Neuronal stem cell (in vitro differentiated cells): ENCODE measurements around the gene LIX1L.
A peak's percentile ranks its signal among the peaks of the same experiment; 100 is the strongest.

ENCODE experiments used
- DNase-seq: peaks from one replicate; pipeline ENCODE4 v3.0.0-alpha.2; 2013; ENCODE audit warnings: low spot score
- H2AFZ ChIP-seq: one replicate; pipeline ENCODE4 v1.6.1; 2013; ENCODE audit warnings: mild to moderate bottlenecking, low read length, inconsistent platforms
- H2AK5ac ChIP-seq: 2 replicates; pipeline ENCODE4 v1.6.1; 2013; ENCODE audit warnings: low read depth, mild to moderate bottlenecking, inconsistent platforms, low read length, moderate library complexity, mixed read lengths
- H2BK120ac ChIP-seq: 2 replicates; pipeline ENCODE4 v1.6.1; 2013; ENCODE audit warnings: low read depth, mild to moderate bottlenecking, inconsistent platforms, low read length, moderate library complexity, mixed read lengths
- H2BK12ac ChIP-seq: one replicate; pipeline ENCODE4 v1.6.1; 2013; ENCODE audit warnings: low read length, inconsistent platforms
- H2BK15ac ChIP-seq: 2 replicates; pipeline ENCODE4 v1.6.1; 2013; ENCODE audit warnings: mild to moderate bottlenecking, low read length, inconsistent platforms, mixed read lengths
- H2BK5ac ChIP-seq: one replicate; pipeline ENCODE4 v1.6.1; 2013; ENCODE audit warnings: inconsistent platforms, mild to moderate bottlenecking, low read length, moderate library complexity
- H3K14ac ChIP-seq: one replicate; pipeline ENCODE4 v1.6.1; 2013; ENCODE audit warnings: low read length, inconsistent platforms
- H3K18ac ChIP-seq: 2 replicates; pipeline ENCODE4 v1.6.1; 2013; ENCODE audit warnings: low read length, inconsistent platforms
- H3K23ac ChIP-seq: 2 replicates; pipeline ENCODE4 v1.6.1; 2013; ENCODE audit warnings: low read depth, mild to moderate bottlenecking, mixed read lengths, low read length, inconsistent platforms; ENCODE audit not compliant: poor library complexity
- H3K27ac ChIP-seq: replicated peaks from 3 replicates; pipeline ENCODE4 v1.5.1; 2013; ENCODE audit warnings: low read length, inconsistent platforms
- H3K27me3 ChIP-seq, 3 experiments: 2 replicates each; pipeline ENCODE4 v1.6.1; 2013; ENCODE audit warnings: low read length in 3 of 3, mild to moderate bottlenecking in 2 of 3, inconsistent platforms in 1 of 3, low read depth in 1 of 3, mixed read lengths in 1 of 3, moderate library complexity in 1 of 3; ENCODE audit not compliant: control insufficient read depth in 3 of 3, insufficient read depth in 3 of 3
- H3K36me3 ChIP-seq, 2 donors: replicated peaks in 1 of 2; 2 replicates each; pipeline ENCODE4 v1.6.1; 2013; ENCODE audit warnings: low read length in 2 of 2; ENCODE audit not compliant: control insufficient read depth in 2 of 2, insufficient read depth in 2 of 2
- H3K4ac ChIP-seq: 2 replicates; pipeline ENCODE4 v1.6.1; 2013; ENCODE audit warnings: inconsistent platforms, mild to moderate bottlenecking, low read length, moderate library complexity
- H3K4me1 ChIP-seq, 2 donors: 1 replicate in 1 of 2; 2 replicates in 1 of 2; pipeline ENCODE4 v1.6.1; 2013; ENCODE audit warnings: low read length in 2 of 2, low read depth in 1 of 2; ENCODE audit not compliant: control insufficient read depth in 2 of 2, insufficient read depth in 1 of 2
- H3K4me2 ChIP-seq: one replicate; pipeline ENCODE4 v1.6.1; 2013; ENCODE audit warnings: mild to moderate bottlenecking, low read length, inconsistent platforms; ENCODE audit not compliant: insufficient read depth, poor library complexity, severe bottlenecking
- H3K4me3 ChIP-seq, 2 donors: 2 replicates each; pipeline ENCODE4 v1.5.1; 2013; ENCODE audit warnings: low read length in 2 of 2, mild to moderate bottlenecking in 2 of 2, inconsistent platforms in 1 of 2, moderate library complexity in 1 of 2
- H3K79me1 ChIP-seq: one replicate; pipeline ENCODE4 v1.6.1; 2013; ENCODE audit warnings: low read depth, mild to moderate bottlenecking, inconsistent platforms, low read length, moderate library complexity
- H3K9ac ChIP-seq: one replicate; pipeline ENCODE4 v1.6.1; 2013; ENCODE audit warnings: mild to moderate bottlenecking, low read depth, low read length, inconsistent platforms; ENCODE audit not compliant: poor library complexity
- H3K9me3 ChIP-seq, 2 donors: replicated peaks in 1 of 2; 2 replicates each; pipeline versions ENCODE3 to v1.6.1; 2013; ENCODE audit warnings: low read length in 2 of 2, mild to moderate bottlenecking in 2 of 2, inconsistent platforms in 1 of 2, low read depth in 1 of 2, mixed read lengths in 1 of 2, moderate library complexity in 1 of 2; ENCODE audit not compliant: control insufficient read depth in 2 of 2, insufficient read depth in 1 of 2
- H4K8ac ChIP-seq: one replicate; pipeline ENCODE4 v1.6.1; 2013; ENCODE audit warnings: low read depth, mild to moderate bottlenecking, inconsistent platforms, low read length, moderate library complexity
- H4K91ac ChIP-seq: one replicate; pipeline ENCODE4 v1.6.1; 2013; ENCODE audit warnings: low read length, low read depth, mild to moderate bottlenecking, inconsistent platforms; ENCODE audit not compliant: poor library complexity
- WGBS, 2 donors: extraction: QIAGEN DNeasy Blood & Tissue Kit; methylation state at CpG; one replicate each; pipeline ENCODE4 v1.1.7; 2013; ENCODE audit warnings: missing lambda C conversion rate in 2 of 2, mixed read lengths in 1 of 2; ENCODE audit not compliant: insufficient read length in 2 of 2, insufficient replicate concordance in 1 of 2; ENCODE audit errors: extremely low coverage in 2 of 2; 5-methylcytosine and 5-hydroxymethylcytosine counted together

The LIX1L gene

GRCh38 chr1:145992958-145993617 is 35.3 kb upstream of the LIX1L start:
- Histone ChIP-seq H2BK5ac (no peak overlapping the region), H3K36me3 (peaks cover 17 to 41% of the 10 kb centered on the region in 2 donors), H4K8ac (no peak overlapping the region), H3K4me2 (no peak overlapping the region), H3K9me3 (peaks cover 0 to 9% of the 10 kb centered on the region in 2 donors), H3K4ac (no peak overlapping the region), H2BK120ac (no peak overlapping the region), H2AK5ac (no peak overlapping the region), H3K23ac (no peak overlapping the region), H2BK12ac (no peak overlapping the region), H3K27me3 (no peaks in the 10 kb centered on the region), H3K79me1 (no peaks in the 10 kb centered on the region), H3K18ac (no peak overlapping the region), H2BK15ac (no peak overlapping the region), H3K14ac (no peak overlapping the region), H3K9ac (no peak overlapping the region), H2AFZ (no peak overlapping the region), H3K4me1 (peaks cover 8 to 26% of the 10 kb centered on the region in 2 donors), H3K27ac (no peak overlapping the region), H4K91ac (no peak overlapping the region), H3K4me3 (peak overlapping the region in 1 of 2 donors; percentile 91)
- WGBS, 2 donors = no CpG with 5 or more reads among the region's 5 CpGs
- no peak for DNase-seq

DNA sequence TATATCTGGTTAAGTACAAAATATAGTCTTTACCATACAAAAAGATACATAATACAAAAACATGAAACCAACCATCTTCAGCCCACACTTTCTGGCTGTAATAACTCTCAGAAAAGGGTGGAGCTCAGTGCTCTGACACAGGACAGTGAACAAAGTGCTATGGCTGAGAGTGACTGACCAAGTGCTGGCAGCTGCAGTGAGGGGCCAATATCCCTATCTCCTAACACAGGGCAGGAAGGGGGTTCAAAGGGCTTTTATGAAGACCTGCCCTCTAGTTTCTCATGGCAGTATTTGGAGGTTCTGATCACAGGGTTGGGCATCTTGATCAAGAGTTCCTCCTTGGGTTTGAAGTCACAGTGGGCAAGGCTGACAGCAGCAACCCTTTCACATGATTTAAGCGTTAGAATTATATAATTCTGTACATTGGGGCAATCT is 34.7 kb upstream of the LIX1L start:
- H3K14ac ChIP-seq = no peak overlapping the region
- H2BK12ac ChIP-seq = no peak overlapping the region
- no peak overlapping the region for H2AFZ ChIP-seq
- peaks cover 0 to 9% of the 10 kb centered on the region in 2 donors for H3K9me3 ChIP-seq
- no peak overlapping the region for H3K18ac ChIP-seq
- no peak overlapping the region for H3K4me2 ChIP-seq
- no peak overlapping the region for H3K23ac ChIP-seq
- H3K27ac ChIP-seq = no peak overlapping the region
- peaks cover 7 to 24% of the 10 kb centered on the region in 2 donors for H3K4me1 ChIP-seq
- peak overlapping the region in 1 of 2 donors; percentile 91 for H3K4me3 ChIP-seq
- no peaks in the 10 kb centered on the region for H3K79me1 ChIP-seq
- no peak overlapping the region for H2BK15ac ChIP-seq
- no peak for DNase-seq
- H3K27me3 ChIP-seq = no peaks in the 10 kb centered on the region
- H2BK5ac ChIP-seq = no peak overlapping the region
- H4K91ac ChIP-seq = no peak overlapping the region
- H3K4ac ChIP-seq = no peak overlapping the region
- no peak overlapping the region for H4K8ac ChIP-seq
- H2BK120ac ChIP-seq = no peak overlapping the region
- peaks cover 17 to 41% of the 10 kb centered on the region in 2 donors for H3K36me3 ChIP-seq
- WGBS, 2 donors = no CpG with 5 or more reads among the region's 1 CpG
- peak overlapping the region; percentile 35 for H3K9ac ChIP-seq
- H2AK5ac ChIP-seq = no peak overlapping the region

DNA sequence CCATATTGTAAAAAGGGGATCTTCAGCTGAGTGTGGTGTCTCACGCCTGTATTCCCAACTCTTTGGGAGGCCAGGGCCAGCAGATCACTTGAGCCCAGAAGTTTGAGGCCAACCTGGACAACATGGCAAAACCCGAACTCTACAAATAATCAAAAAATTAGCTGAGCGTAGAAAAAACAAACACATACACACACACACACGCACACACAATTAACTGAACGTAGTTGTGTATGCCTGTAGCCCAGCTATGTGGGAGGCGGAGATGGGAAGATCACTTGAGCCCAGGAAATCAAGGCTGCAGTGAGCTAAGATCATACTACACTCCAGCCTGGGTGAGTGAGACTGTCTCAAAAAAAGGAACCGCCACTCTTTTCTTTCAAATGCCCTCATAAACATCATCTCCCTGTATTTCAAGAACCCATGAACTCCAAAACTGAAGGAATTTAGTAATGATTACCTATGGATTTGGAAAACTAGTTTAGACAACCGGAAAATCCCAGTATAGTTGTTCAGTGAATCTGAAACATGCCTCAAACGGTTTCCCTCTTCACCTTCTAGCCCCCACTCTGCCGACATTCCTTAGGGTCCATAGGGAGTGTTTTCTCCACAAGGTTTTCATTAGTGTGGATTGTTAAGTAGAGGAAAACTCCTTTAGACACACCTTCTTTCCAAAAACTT is 34.1 kb upstream of the LIX1L start:
- no peak overlapping the region for H3K9ac ChIP-seq
- H2BK5ac ChIP-seq = no peak overlapping the region
- no peak overlapping the region for H3K23ac ChIP-seq
- no peak overlapping the region for H2BK12ac ChIP-seq
- H2AFZ ChIP-seq = no peak overlapping the region
- H3K79me1 ChIP-seq = no peaks in the 10 kb centered on the region
- no peak overlapping the region for H3K14ac ChIP-seq
- no peak overlapping the region for H3K4ac ChIP-seq
- peaks cover 17 to 41% of the 10 kb centered on the region in 2 donors for H3K36me3 ChIP-seq
- no peak overlapping the region for H3K27ac ChIP-seq
- peaks cover 3 to 22% of the 10 kb centered on the region in 2 donors for H3K4me1 ChIP-seq
- H2BK120ac ChIP-seq = no peak overlapping the region
- H2BK15ac ChIP-seq = no peak overlapping the region
- H4K91ac ChIP-seq = no peak overlapping the region
- no peak overlapping the region for H4K8ac ChIP-seq
- no peak overlapping the region for H3K18ac ChIP-seq
- H3K4me2 ChIP-seq = no peak overlapping the region
- H3K4me3 ChIP-seq = no peak overlapping the region
- peaks cover 0 to 9% of the 10 kb centered on the region in 2 donors for H3K9me3 ChIP-seq
- no peak overlapping the region for H2AK5ac ChIP-seq
- no CpG with 5 or more reads among the region's 10 CpGs for WGBS, 2 donors
- no peak for DNase-seq
- no peaks in the 10 kb centered on the region for H3K27me3 ChIP-seq

DNA sequence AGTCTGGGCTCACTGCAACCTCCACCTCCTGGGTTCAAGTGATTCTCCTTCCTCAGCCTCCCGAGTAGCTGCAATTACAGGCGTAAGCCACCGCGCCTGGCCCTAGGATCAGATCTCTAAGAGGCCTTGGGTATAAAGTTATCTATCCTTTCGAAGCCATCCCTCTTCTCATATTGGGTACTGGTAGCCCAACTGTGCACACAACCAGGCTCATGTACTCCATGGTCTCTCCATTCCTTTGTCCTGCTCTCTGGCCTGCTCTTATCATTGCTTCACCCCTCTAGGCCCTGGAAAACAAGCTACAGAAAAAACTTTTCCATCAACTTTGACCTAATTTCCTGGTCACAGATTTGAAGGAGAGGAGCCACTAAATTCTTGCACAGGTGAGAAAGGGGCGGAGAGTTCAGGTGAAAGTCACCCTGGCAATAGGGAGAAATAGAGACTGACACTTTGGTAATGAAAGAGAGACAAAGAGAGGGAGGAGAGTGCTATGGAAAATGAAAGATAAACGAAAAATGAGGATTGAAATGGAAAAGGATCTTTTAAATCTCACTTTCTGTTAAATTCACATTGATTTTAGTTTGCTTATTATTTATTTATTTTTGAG is 32.5 kb upstream of the LIX1L start:
- no peak overlapping the region for H3K4ac ChIP-seq
- H2BK120ac ChIP-seq = no peak overlapping the region
- no peak overlapping the region for H4K8ac ChIP-seq
- no peak overlapping the region for H3K14ac ChIP-seq
- H3K23ac ChIP-seq = no peak overlapping the region
- no peak overlapping the region for H2BK12ac ChIP-seq
- peaks cover 17 to 38% of the 10 kb centered on the region in 2 donors for H3K36me3 ChIP-seq
- H3K9ac ChIP-seq = no peak overlapping the region
- no peaks in the 10 kb centered on the region for H3K79me1 ChIP-seq
- WGBS, 2 donors = no CpG with 5 or more reads among the region's 7 CpGs
- no peaks in the 10 kb centered on the region for H3K27me3 ChIP-seq
- H3K4me1 ChIP-seq = peaks cover 7 to 33% of the 10 kb centered on the region in 2 donors
- no peak for DNase-seq
- no peak overlapping the region for H2AK5ac ChIP-seq
- no peak overlapping the region for H3K4me3 ChIP-seq
- peaks cover 0 to 9% of the 10 kb centered on the region in 2 donors for H3K9me3 ChIP-seq
- H3K18ac ChIP-seq = no peak overlapping the region
- no peak overlapping the region for H2AFZ ChIP-seq
- no peak overlapping the region for H3K27ac ChIP-seq
- no peak overlapping the region for H4K91ac ChIP-seq
- H2BK5ac ChIP-seq = no peak overlapping the region
- no peak overlapping the region for H3K4me2 ChIP-seq
- no peak overlapping the region for H2BK15ac ChIP-seq
